ENCODE measurements around the gene SCGB3A2.

DNA sequence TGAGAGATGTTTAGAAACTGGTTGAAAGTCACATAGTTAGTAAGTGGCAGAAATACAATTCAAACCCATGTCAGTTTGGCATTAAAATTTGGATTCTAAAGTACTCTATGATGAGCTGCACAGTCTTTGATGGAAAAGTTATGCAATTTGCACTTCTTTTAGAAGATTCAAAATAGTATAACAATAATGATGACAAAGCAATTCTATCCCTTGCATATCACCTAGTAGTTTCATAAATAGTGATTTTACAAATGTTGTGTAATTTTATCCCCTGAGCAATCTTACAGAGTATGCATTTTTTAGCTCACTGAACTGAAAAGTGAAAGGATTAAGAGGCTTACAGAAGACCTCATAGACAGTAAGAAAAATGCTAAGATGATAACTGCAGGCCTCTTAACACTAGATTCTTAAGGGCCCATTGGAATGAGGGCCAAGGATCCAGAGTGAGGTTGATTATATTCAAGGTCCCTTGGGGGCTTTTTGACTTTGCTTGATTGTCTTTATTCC, 24.2 kb downstream of the SCGB3A2 start:
- TF ChIP-seq POLR2A (IDR thresholded peaks at IDR 0.05; ENCODE audit: low read length) (no peak), GATA1 (IDR thresholded peaks at IDR 0.05; ENCODE audit: low read depth, low read length) (no peak)
